Fibroblast of the aortic adventitia (primary cell): ENCODE results near the gene PLXNA3. TPM values are rescaled to one million over a fixed set of nuclear protein-coding genes. Genes with fewer than 3 reads are reported as not detected.

Source experiments
- DNase-seq: peaks from one replicate; pipeline ENCODE4 v3.0.0-alpha.2; 2010; ENCODE audit warnings: low read depth
- H3K4me3 ChIP-seq: 2 replicates; pipeline ENCODE4 v1.5.1; 2011; ENCODE audit warnings: low read depth, mild to moderate bottlenecking, control low read depth, low read length, moderate library complexity
- CTCF ChIP-seq: IDR thresholded peaks from 2 replicates; pipeline ENCODE4 v1.5.1; 2011; ENCODE audit warnings: mild to moderate bottlenecking, low read length, control low read depth, inconsistent platforms; ENCODE audit not compliant: insufficient read depth
- total RNA-seq: library from RNA; depleted of rRNA; stranded (reverse); fragments of >200 nt; gene quantifications from 2 replicates; pipeline ENCODE4 v1.2.3, GENCODE V29; 2012; ENCODE audit warnings: low replicate concordance

Gene PLXNA3
- total RNA-seq, 1 donor: 25.8 TPM

- no peak for DNase-seq
- TF ChIP-seq CTCF: no peak
- no peak overlapping the region for H3K4me3 ChIP-seq
Measured at GRCh38 chrX:154446430-154446829, 11.7 kb upstream of the PLXNA3 start.

GRCh38 chrX:154448484-154448883 is 9.6 kb upstream of the PLXNA3 start:
- H3K4me3 ChIP-seq: no peak overlapping the region
- no peak for TF ChIP-seq CTCF
- DNase-seq: no peak

GRCh38 chrX:154449618-154450017 is 8.5 kb upstream of the PLXNA3 start:
- no peak for DNase-seq
- H3K4me3 ChIP-seq: no peak overlapping the region
- TF ChIP-seq CTCF: no peak

GRCh38 chrX:154450312-154450711 is 7.8 kb upstream of the PLXNA3 start:
- TF ChIP-seq CTCF: no peak
- H3K4me3 ChIP-seq: no peak overlapping the region
- no peak for DNase-seq

GRCh38 chrX:154452823-154453222 is 5.3 kb upstream of the PLXNA3 start:
- no peak for TF ChIP-seq CTCF
- DNase-seq: no peak
- no peak overlapping the region for H3K4me3 ChIP-seq

- DNase-seq: no peak
- TF ChIP-seq CTCF: no peak
Measured at GRCh38 chrX:154457491-154458115, 478 bp upstream of the PLXNA3 start.

GRCh38 chrX:154458954-154459778 is 1.1 kb downstream of the PLXNA3 start:
- H3K4me3 ChIP-seq: peak overlapping the region; percentile 75
- no peak for TF ChIP-seq CTCF
- DNase-seq: no peak

More at GRCh38 chrX:154457491-154458115, 478 bp upstream of the PLXNA3 start:
- H3K4me3 ChIP-seq: peak overlapping the region; percentile 58
